GM19372 (cell line): ENCODE data around the gene ZBTB46.
"Not testable (repeated sequence)": the region's sequence is repeated elsewhere in the genome, so short reads cannot be mapped to it uniquely, and the experiment has no call there.

Source experiments
- ATAC-seq: cut with Tn5 transposase; IDR thresholded peaks from one replicate; pipeline ENCODE4 v1.9.1; 2021; ENCODE audit warnings: mild to moderate bottlenecking, low read depth, moderate library complexity; ENCODE audit not compliant: unreplicated experiment

Gene ZBTB46

DNA sequence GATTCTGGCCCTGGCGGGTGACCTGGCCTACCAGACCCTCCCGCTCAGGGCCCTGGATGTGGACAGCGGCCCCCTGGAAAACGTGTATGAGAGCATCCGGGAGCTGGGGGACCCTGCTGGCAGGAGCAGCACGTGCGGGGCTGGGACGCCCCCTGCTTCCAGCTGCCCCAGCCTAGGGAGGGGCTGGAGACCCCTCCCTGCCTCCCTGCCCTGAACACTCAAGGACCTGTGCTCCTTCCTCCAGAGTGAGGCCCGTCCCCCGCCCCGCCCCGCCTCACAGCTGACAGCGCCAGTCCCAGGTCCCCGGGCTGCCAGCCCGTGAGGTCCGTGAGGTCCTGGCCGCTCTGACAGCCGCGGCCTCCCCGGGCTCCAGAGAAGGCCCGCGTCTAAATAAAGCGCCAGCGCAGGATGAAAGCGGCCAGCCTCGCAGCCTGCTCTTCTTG is 92.4 kb downstream of the ZBTB46 start:
- ATAC-seq = no peak

DNA sequence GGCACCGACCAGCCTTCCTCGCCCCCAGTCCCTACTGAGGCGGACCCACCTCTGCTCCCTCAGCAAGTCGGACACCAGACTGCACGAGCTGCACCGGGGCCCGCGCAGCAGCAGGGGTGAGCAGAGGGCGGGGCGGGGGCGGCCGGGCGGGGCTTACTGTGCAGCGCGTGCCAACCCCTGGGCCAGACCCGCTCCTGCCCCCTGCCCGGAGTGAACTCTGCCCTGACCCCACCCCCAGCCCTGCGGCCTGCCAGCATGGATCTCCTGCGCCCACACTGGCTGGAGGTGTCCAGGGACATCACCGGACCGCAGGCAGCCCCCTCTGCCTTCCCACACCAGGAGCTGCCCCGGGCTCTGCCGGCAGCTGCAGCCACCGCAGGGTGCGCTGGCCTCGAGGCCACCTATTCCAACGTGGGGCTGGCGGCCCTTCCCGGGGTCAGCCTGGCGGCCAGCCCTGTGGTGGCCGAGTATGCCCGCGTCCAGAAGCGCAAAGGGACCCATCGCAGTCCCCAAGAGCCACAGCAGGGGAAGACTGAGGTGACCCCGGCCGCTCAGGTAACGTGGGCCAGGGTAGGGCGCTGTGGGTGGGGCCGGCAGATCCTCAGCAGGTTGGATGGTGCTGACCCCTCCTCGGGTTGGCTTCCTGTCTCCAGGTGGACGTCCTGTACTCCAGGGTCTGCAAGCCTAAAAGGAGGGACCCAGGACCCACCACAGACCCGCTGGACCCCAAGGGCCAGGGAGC is 92.9 kb downstream of the ZBTB46 start:
- ATAC-seq = no peak

DNA sequence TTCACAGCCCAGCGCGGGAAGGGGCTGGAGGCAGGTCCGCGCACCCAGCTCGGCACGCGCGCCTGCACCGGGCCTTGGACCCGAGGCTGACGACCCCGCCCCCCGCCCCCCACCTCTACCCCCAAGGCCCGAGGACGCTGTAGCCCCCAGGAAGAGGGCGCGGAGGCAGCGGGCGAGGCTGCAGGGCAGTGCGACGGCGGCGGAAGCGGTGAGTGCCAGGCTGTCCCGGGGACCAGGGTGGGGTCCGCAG is 93.4 kb downstream of the ZBTB46 start:
- no peak for ATAC-seq

GRCh38 chr20:63736893-63737694 is 94.0 kb downstream of the ZBTB46 start:
- no peak for ATAC-seq

DNA sequence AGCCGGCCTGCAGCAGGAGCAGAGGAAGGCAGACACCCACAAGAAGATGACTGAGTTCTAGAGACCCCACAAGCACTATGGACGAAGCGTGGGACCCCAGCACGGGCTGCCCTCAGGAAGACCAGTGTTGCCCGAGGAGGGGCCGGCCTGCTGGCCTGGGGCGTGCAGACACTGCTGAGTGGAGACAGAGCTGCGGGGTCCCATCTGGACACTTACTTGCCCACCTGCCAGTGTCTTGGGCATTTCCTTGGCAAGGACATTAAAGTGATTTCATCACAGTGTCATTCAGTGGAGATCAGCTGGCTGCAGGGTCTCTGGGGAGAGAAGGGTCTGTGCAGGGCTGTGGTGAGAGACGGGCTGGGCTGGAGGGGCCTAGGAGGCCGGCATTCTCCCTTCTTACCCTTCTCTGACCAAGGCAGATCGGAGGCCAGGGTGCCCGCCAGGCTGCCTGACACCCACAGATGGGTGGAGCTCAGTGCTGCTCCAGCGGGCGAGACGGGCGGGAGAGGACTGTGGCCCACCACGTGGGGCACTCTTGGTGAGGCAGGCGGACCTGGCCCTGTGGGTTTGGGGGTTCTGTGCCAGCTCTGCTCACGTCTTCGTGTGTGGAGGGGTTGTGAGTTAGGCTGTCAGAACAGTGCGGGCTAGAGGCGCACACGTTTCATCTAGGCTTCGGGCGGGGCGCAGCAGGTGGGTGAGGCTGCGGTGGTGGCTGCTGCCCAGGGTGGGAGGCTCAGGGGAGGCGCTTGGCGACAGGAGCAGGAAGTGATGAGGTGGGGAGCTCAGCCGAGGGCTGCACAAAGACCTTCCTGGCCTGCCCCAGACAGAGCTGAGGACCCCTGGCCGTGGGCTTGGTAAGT is 95.0 kb downstream of the ZBTB46 start, which contains the start of gene LIME1:
Gene LIME1, plus strand, starts transcription at position 806 of the 860 bp plus-strand sequence. CDS start 886 bp downstream, outside the sequence.
- no peak for ATAC-seq

- no peak for ATAC-seq
Measured at GRCh38 chr20:63734946-63735858, 95.9 kb downstream of the ZBTB46 start.

- ATAC-seq = no peak
Measured at GRCh38 chr20:63734111-63734945, 96.7 kb downstream of the ZBTB46 start.

GRCh38 chr20:63733579-63734081 is 97.4 kb downstream of the ZBTB46 start:
- ATAC-seq = no peak

DNA sequence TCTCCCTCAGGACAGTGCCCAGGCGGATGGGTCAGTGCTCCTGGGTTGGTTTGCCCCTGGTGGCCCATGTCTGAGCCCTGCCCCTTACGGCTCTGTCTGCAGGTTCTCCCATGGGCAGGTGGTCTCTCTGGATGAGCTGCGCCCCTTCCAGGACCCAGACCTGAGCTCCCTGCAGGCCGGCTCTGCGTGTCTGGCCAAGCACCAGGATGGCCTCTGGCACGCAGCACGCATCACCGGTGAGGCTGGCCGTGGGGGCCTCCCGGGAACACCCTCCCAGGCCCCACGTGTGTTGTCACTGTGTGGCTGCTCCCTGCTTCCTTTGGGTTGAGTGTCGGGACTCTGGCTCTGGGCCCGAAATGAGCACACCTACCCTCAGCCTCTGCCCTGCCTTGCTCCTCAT is 97.9 kb downstream of the ZBTB46 start:
- ATAC-seq = no peak

DNA sequence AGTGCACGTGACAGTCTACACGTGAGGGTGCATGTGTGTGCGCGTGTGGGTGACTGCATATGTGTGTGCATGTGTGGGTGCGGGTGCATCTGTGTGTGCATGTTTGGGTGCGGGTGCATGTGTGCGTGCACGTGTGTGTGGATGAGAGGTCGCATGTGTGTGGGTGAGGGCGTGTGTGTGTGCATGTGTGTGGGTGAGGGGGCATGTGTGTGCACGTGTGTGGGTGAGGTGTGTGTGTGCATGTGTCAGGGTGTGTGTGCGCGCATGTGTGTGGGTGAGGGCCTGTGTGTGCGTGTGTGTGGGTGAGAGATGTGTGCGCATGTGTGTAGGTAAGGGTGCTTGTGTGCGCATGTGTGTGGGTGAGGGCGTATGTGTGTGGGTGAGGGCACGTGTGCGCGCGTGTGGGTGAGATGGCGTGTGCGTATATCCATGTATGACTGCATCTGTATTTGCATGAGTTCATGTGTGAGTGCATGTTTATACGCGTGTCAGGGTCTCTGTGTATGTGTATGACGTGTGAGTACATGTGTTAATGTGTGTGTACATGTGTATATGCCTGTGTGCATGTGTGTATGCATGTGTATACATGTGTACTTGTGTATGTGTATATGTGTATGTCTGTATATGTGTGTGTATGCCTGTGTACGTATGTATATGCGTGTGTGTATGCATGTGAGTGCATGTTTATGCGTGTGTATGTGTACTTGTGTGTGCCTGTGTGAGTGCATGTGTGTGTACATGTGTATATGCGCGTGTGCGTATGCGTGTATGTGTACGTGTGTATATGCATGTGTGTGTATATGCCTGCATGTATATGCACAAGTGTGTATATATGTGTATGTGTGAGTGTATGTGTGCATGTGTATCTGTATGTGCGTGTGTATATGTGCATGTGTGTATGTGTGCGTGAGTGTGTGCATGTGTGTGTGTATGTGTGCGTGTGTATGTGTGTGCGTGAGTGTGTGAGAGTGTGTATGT is 98.7 kb downstream of the ZBTB46 start:
- no peak for ATAC-seq

DNA sequence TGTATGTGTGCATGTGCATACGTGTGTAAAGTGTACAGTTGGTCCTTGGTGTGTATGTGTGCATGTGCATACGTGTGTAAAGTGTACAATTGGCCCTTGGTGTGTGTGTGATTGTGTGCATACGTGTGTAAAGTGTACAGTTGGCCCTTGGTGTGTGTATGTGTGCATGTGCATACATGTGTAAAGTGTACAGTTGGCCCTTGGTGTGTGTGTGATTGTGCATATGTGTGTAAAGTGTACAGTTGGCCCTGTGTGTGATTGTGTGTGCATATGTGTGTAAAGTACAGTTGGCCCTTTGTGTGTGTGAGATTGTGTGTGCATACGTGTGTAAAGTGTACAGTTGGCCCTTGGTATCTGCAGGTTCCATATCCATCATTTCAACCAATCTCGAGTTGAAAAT is 99.7 kb downstream of the ZBTB46 start:
- ATAC-seq = no peak

DNA sequence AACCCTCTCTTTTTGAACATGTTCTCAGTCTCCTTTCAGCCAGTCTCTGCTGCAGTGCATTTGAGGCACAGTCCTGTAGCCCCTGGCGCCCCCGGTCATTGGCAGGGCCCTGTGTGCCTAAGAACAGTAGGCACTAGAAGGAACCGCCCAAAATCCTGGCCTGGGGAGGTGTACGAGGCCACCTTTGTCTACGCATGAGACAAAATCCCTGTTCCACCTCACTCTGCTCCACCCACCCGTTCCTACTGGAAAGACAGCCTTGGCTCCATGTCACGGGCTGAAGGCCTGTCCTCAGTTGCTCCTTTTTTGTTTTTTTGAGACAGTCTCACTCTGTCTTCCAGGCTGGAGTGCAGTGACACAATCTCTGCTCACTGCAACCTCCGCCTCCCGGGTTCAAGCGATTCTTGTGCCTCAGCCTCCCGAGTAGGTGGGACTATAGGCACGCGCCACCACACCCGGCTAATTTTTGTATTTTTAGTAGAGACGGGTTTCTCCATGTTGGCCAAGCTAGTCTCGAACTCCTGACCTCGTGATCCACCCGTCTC is 100.8 kb downstream of the ZBTB46 start:
- not testable (repeated sequence) for ATAC-seq

GRCh38 chr20:63722967-63723622 is 108.0 kb downstream of the ZBTB46 start:
- ATAC-seq = not testable (repeated sequence)

DNA sequence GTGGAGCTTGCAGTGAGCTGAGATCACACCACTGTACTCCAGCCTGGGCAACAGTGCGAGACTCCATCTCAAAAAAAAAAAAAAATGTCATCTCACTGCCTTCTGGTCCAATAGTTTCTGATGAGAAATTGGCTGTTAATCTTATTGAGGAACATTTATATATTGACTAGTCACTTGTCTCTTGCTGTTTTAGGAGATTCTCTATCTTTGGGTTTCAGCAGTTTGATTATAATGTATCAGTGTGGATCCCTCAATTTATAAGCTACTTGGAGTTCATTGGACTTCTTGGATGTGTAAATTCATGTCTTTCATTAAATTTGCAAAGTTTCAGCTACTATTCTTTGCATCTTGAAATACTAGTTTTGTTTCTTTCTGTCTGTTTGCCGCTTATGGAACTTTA is 112.1 kb downstream of the ZBTB46 start:
- no peak for ATAC-seq

DNA sequence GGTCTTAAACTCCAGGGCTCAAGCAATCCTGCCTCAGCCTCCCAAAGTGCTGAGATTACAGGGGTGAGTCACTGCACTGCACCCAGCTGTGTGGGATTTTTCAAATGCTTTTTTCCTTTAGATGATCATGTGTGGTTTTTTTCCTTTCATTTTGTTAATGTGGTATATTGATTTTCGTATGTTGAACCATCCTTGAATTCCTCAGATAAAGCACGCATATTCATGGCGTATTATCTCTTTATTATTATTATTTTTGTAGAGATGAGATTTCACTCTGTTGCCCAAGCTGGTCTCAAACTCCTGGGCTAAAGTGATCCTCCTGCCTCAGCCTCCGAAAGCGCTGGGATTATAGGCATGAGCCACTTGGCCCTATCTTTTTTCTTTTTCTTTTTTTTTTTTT is 116.2 kb downstream of the ZBTB46 start:
- no peak for ATAC-seq

GRCh38 chr20:63712191-63712590 is 118.9 kb downstream of the ZBTB46 start:
- no peak for ATAC-seq

GRCh38 chr20:63711085-63711645 is 119.9 kb downstream of the ZBTB46 start:
- no peak for ATAC-seq
